K562 (cell line): ENCODE results near the gene MAST1. TPM values are rescaled to one million over a fixed set of nuclear protein-coding genes. Genes with fewer than 3 reads are reported as not detected.

Source experiments
- CTBP1 ChIP-seq: fragments of 450-650 bp; IDR thresholded peaks from 2 replicates; pipeline ENCODE4 v1.6.1; 2016; ENCODE audit warnings: borderline replicate concordance
- HNRNPUL1 ChIP-seq: fragments of 200-400 bp; formaldehyde crosslinking; IDR thresholded peaks from 2 replicates; pipeline ENCODE4 v1.6.1; 2017; ENCODE audit warnings: low read length
- RCOR1 ChIP-seq, 2 experiments: IDR thresholded peaks; 2 replicates each; pipeline ENCODE4 v1.6.1; 2012; ENCODE audit warnings: low read depth in 2 of 2, low read length in 2 of 2, borderline replicate concordance in 1 of 2, improper control_type of control experiment in 1 of 2
- RNF2 ChIP-seq: sonication (generic); IDR thresholded peaks from 2 replicates; pipeline ENCODE4 v1.6.1; 2016
- ZFPM2 ChIP-seq: fragments of 250-450 bp; sonication (Bioruptor Pico); IDR thresholded peaks from 2 replicates; pipeline ENCODE4 v1.5.1; 2022; ENCODE audit warnings: mild to moderate bottlenecking
- ZNF23 ChIP-seq: fragments of 250-450 bp; sonication (Bioruptor Pico); IDR thresholded peaks from 2 replicates; pipeline ENCODE4 v1.4.0; 2020; ENCODE audit warnings: mild to moderate bottlenecking
- ZNF253 ChIP-seq: fragments of 250-450 bp; sonication (Bioruptor Pico); conservative IDR thresholded peaks from 2 replicates; pipeline ENCODE4 v1.6.1; 2021; ENCODE audit warnings: mild to moderate bottlenecking
- ZNF699 ChIP-seq: fragments of 250-450 bp; sonication (Bioruptor Pico); IDR thresholded peaks from 2 replicates; pipeline ENCODE4 v1.8.0; 2021; ENCODE audit warnings: mild to moderate bottlenecking, moderate library complexity; ENCODE audit not compliant: insufficient replicate concordance
- polyA plus RNA-seq, 8 experiments: library from polyadenylated mRNA; depleted of rRNA in 4 of 8; stranded (reverse) in 5 of 8; unstranded in 3 of 8; fragments of >200 nt; fragmentation: Nextera tagmentation in 2 of 8; fragmentation: Illumina TruSeq in 1 of 8; extraction: Ambion mirVana in 2 of 8; extraction: Trizol in 1 of 8; gene quantifications; 2 replicates each; pipeline versions ENCODE4 v1.2.1 to v1.2.3, GENCODE V29; 2011 to 2014; ENCODE audit warnings: inconsistent platforms in 1 of 8, missing spikeins in 1 of 8
- total RNA-seq, 7 experiments: library from RNA; depleted of rRNA in 6 of 7; stranded (reverse); fragments of >200 nt in 6 of 7; fragmentation: Illumina TruSeq in 2 of 7; extraction: Trizol in 2 of 7; gene quantifications; 2 replicates each; pipeline versions ENCODE4 v1.2.1 to v1.2.3, GENCODE V29; 2011 to 2021; ENCODE audit warnings: low replicate concordance in 1 of 7
- TF ChIP-seq, protein P1 (sequence below), 2 experiments: fragments of 450-650 bp in 1 of 2; sonication (generic) in 1 of 2; formaldehyde crosslinking in 1 of 2; IDR thresholded peaks; 2 replicates each; pipeline versions ENCODE4 v1.7.1 to v1.9.0; 2016 to 2022; ENCODE audit warnings: inconsistent platforms in 1 of 2, mild to moderate bottlenecking in 1 of 2, missing genetic modification reagents in 1 of 2
- TF ChIP-seq, protein P2 (sequence below): fragments of 250-450 bp; sonication (Bioruptor Pico); IDR thresholded peaks from 2 replicates; pipeline ENCODE4 v1.4.0; 2020; ENCODE audit warnings: mild to moderate bottlenecking
- TF ChIP-seq, protein P3 (sequence below): fragments of 450-650 bp; IDR thresholded peaks from 2 replicates; pipeline ENCODE4 v1.6.1; 2017; ENCODE audit warnings: antibody characterized with exemption, mild to moderate bottlenecking

Gene MAST1
- total and polyA plus RNA-seq, 9 of the 15 experiments (the other 6 are each of a cell fraction or from before 2014, with no cell fraction given): 0.48 to 10.3 (median 3.9) TPM

DNA sequence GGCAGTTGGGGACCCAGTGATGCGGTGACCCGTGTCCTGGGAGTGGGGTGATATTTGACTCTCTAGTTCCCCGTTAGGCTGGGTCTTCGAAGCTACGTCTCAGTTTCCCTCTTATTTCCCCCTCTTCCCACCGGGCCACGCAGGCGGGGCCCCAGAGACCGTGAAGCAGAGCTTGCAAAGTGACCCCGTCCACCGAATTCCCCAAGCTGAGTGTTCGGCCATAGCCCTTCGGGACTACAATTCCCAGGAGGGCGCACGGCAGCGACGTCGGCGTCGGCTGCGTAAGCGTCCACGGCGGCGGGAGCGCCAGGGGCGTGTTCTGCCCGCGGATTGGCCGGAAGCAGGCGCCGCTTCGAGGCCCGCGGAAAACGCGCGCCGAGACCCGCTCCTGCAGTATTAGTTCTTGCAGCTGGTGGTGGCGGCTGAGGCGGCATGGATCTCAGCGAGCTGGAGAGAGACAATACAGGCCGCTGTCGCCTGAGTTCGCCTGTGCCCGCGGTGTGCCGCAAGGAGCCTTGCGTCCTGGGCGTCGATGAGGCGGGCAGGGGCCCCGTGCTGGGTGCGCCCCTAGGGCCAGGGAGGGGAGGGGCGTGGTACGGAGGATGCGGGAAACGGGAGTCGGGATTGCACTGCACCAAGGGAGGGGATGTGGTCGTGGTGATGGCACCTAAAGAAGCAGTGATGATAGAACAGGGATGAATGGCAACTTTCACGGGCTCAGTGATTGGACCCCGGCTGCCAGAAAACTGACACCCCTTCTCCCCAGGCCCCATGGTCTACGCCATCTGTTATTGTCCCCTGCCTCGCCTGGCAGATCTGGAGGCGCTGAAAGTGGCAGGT, 31.9 kb upstream of the MAST1 start, which contains the start of gene RNASEH2A (continued):
- TF ChIP-seq, protein P1, sequence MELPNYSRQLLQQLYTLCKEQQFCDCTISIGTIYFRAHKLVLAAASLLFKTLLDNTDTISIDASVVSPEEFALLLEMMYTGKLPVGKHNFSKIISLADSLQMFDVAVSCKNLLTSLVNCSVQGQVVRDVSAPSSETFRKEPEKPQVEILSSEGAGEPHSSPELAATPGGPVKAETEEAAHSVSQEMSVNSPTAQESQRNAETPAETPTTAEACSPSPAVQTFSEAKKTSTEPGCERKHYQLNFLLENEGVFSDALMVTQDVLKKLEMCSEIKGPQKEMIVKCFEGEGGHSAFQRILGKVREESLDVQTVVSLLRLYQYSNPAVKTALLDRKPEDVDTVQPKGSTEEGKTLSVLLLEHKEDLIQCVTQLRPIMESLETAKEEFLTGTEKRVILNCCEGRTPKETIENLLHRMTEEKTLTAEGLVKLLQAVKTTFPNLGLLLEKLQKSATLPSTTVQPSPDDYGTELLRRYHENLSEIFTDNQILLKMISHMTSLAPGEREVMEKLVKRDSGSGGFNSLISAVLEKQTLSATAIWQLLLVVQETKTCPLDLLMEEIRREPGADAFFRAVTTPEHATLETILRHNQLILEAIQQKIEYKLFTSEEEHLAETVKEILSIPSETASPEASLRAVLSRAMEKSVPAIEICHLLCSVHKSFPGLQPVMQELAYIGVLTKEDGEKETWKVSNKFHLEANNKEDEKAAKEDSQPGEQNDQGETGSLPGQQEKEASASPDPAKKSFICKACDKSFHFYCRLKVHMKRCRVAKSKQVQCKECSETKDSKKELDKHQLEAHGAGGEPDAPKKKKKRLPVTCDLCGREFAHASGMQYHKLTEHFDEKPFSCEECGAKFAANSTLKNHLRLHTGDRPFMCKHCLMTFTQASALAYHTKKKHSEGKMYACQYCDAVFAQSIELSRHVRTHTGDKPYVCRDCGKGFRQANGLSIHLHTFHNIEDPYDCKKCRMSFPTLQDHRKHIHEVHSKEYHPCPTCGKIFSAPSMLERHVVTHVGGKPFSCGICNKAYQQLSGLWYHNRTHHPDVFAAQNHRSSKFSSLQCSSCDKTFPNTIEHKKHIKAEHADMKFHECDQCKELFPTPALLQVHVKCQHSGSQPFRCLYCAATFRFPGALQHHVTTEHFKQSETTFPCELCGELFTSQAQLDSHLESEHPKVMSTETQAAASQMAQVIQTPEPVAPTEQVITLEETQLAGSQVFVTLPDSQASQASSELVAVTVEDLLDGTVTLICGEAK (IDR thresholded peaks at IDR 0.05): peak; percentile 50; the same call in 1 of the 2 replicates
- TF ChIP-seq, protein P1 (CRISPR knock-in tag; IDR thresholded peaks at IDR 0.05): no peak
- TF ChIP-seq CTBP1: peak; percentile 92
- TF ChIP-seq ZNF23: no peak
- TF ChIP-seq ZNF699 (CRISPR knock-in tag): no peak
- TF ChIP-seq RNF2: peak; percentile 66; the same call in 1 of the 2 replicates
- TF ChIP-seq ZNF253: no peak
- no peak for TF ChIP-seq ZFPM2 (CRISPR knock-in tag)
- TF ChIP-seq, protein P2, sequence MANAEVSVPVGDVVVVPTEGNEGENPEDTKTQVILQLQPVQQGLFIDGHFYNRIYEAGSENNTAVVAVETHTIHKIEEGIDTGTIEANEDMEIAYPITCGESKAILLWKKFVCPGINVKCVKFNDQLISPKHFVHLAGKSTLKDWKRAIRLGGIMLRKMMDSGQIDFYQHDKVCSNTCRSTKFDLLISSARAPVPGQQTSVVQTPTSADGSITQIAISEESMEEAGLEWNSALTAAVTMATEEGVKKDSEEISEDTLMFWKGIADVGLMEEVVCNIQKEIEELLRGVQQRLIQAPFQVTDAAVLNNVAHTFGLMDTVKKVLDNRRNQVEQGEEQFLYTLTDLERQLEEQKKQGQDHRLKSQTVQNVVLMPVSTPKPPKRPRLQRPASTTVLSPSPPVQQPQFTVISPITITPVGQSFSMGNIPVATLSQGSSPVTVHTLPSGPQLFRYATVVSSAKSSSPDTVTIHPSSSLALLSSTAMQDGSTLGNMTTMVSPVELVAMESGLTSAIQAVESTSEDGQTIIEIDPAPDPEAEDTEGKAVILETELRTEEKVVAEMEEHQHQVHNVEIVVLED (CRISPR knock-in tag): peak; percentile 100
- TF ChIP-seq RCOR1 (IDR thresholded peaks at IDR 0.05; ENCODE audit: borderline replicate concordance in 1 of 2, low read depth in 2 of 2, low read length in 2 of 2): 0 out of 4 replicates have a peak, but pooled peaks of 1 of the 2 experiments have one; percentile 20
- TF ChIP-seq HNRNPUL1: no peak
- TF ChIP-seq, protein P3, sequence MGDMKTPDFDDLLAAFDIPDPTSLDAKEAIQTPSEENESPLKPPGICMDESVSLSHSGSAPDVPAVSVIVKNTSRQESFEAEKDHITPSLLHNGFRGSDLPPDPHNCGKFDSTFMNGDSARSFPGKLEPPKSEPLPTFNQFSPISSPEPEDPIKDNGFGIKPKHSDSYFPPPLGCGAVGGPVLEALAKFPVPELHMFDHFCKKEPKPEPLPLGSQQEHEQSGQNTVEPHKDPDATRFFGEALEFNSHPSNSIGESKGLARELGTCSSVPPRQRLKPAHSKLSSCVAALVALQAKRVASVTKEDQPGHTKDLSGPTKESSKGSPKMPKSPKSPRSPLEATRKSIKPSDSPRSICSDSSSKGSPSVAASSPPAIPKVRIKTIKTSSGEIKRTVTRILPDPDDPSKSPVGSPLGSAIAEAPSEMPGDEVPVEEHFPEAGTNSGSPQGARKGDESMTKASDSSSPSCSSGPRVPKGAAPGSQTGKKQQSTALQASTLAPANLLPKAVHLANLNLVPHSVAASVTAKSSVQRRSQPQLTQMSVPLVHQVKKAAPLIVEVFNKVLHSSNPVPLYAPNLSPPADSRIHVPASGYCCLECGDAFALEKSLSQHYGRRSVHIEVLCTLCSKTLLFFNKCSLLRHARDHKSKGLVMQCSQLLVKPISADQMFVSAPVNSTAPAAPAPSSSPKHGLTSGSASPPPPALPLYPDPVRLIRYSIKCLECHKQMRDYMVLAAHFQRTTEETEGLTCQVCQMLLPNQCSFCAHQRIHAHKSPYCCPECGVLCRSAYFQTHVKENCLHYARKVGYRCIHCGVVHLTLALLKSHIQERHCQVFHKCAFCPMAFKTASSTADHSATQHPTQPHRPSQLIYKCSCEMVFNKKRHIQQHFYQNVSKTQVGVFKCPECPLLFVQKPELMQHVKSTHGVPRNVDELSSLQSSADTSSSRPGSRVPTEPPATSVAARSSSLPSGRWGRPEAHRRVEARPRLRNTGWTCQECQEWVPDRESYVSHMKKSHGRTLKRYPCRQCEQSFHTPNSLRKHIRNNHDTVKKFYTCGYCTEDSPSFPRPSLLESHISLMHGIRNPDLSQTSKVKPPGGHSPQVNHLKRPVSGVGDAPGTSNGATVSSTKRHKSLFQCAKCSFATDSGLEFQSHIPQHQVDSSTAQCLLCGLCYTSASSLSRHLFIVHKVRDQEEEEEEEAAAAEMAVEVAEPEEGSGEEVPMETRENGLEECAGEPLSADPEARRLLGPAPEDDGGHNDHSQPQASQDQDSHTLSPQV: peak; percentile 61
